ENCODE data around the gene NDUFAB1.
"Not testable (repeated sequence)": the region's sequence is repeated elsewhere in the genome, so short reads cannot be mapped to it uniquely, and the experiment has no call there.

Gene NDUFAB1

DNA sequence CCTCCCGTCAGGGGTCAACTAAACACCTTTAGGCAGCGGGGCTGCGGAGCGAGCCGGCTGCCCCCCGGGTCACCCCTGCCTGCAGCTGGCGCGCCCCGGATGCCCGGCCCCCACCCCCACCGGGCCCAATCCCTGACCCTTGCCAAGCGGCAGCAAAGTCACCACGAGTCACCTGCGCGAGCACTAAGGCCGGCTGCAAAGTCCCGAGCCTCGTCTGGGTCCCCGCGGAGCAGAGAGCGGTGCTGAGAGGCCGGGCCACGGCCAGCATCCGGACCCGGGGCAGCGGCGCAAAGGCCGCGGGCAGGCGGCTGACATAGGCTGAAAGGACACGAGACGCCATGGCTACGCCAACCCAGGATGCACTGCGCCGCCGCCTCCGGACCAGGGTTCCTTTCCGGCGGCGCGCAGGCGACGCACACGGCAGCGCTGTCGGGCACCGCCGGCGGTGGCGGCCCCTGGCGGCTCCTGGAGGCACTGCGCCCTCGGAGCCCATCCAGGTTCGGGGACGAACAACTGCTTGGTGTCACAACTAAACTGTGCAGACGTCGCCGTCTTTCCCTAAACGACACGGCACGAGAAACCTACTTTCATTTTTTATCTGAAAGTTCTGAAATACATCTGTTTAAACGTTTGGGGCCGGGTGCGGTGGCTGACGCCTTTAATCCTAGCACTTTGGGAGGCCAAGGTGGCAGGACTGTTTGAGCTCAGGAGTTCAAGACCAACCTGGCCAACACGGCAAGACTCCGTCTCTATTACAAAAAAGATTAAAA is at the start of gene NDUFAB1:
TSS of gene NDUFAB1 (minus strand) at position 366 of the 770 bp plus-strand sequence. CDS start at position 340, 26 bp downstream.
- peak; percentile 88 for DNase-seq

GRCh38 chr16:23642246-23642774 is 46.2 kb upstream of the NDUFAB1 start:
- DNase-seq: no peak

GRCh38 chr16:23640931-23641765 is 45.0 kb upstream of the NDUFAB1 start, which contains the start of the genes DCTN5 and PALB2:
DCTN5 (plus strand) TSS chr16:23641466; CDS start chr16:23641543, 77 bp downstream.
PALB2 (minus strand) TSS chr16:23641310; CDS start chr16:23641157, 153 bp downstream.
- peak; percentile 87 for DNase-seq

- DNase-seq: no peak
These were observed 44.5 kb upstream of the NDUFAB1 start for GRCh38 chr16:23640615-23640930.

DNA sequence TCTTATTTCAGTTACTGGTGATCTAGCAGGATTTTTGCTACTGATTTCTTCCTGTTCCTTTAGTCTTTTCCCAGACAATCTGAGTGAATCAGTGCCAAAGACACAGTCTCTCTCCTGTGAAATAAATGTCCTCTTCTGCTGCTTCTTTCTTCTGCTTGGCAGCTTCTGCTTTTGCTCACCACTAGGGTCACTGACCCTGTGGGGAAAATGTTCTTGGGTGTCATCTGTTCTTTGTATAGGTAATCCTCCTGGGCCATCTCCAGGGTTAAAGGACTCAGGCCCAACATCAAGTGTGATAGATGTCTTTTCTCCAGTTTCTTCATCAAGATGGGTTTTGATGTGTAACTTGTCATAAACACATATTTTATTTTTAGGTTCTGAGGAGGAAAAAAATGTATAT is 39.8 kb upstream of the NDUFAB1 start:
- DNase-seq: no peak

GRCh38 chr16:23634461-23635036 is 38.4 kb upstream of the NDUFAB1 start:
- DNase-seq: no peak

DNA sequence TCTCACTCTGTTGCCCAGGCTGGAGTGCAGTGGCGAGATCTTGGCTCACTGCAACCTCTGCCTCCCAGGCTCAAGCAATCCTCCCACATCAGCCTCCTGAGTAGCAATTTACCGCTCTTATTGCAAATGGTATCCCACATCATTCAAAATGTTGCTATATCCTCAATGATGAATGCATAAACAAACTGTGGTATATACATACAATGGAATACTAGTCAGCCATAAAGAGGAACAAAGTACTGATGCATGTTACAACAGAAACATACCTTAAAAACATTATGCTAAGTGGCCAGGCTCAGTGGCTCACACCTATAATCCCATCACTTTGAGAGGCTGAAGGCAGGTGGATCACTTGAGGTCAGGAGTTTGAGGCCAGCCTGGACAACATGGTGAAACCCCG is 35.8 kb upstream of the NDUFAB1 start:
- DNase-seq: not testable (repeated sequence)

DNA sequence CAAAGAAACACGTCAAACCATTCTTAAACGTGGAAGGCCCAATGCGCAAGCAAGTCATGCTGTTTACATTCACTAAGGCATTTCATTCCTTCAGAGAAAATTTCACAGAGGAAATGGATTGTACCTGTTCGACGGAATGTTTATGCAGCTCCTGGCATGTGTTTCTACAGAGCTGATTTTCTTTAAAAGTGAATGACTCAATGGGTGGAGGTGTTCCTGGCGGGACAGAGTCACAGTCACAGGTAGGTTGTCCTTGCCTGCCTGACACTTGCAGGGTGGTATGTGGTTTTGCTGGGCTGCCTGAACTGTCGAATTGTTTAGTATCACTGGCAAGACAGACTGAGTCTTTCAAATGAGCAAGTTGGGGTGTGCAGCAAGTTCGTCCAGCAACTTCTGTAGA is 33.4 kb upstream of the NDUFAB1 start:
- no peak for DNase-seq

GRCh38 chr16:23624092-23624491 is 28.0 kb upstream of the NDUFAB1 start:
- no peak for DNase-seq

DNA sequence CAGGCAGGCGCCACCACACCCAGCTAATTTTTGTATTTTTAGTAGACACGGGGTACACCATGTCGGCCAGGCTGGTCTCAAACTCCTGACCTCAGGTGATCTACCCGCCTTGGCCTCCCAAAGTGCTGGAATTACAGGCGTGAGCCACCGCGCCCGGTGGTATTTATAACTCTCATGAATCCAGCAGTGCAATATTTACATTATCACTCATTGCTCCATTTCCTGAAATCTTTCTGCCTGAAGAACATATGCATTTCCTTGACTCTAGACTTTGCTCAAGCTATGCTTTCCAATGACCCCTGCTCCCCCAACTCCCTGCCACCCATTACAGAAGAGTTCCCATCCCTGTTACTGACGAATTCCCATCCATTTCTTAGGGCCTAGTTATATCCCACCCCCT is 19.7 kb upstream of the NDUFAB1 start:
- DNase-seq: no peak

DNA sequence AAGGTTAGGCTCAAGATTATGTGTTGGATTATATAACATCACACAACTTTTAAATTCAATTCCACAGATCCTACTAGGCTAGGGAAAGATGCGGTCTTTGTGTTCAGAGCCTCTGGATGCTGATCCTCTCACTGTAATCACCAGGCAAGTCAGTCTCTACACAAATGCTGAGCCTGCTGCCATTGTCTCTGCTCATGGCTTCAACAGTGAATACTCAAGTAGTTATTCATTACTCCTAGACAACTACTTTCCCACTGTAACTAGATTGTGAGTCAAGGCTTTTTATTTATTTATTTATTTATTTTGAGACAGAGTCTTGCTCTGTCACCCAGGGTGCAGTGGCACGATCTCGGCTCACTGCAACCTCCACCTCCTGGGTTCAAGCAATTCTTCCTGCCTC is 15.8 kb upstream of the NDUFAB1 start:
- DNase-seq: no peak

DNA sequence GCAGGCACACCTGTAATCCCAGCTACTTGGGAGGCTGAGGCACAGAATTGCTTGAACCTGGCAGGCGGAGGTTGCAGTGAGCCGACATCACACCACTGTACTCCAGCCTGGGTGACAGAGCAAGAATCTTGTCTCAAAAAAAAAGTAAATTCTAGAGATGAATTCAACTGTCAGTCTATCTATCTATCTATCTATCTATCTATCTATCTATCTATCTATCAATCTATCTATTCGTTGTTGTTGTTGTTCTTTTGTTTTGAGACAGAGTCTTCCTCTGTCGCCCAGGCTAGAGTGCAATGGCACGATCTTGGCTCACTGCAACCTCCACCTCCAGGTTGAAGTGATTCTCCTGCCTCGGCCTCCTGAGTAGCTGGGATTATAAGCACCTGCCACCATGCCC is 14.8 kb upstream of the NDUFAB1 start:
- not testable (repeated sequence) for DNase-seq

GRCh38 chr16:23609929-23610328 is 13.8 kb upstream of the NDUFAB1 start:
- no peak for DNase-seq

DNA sequence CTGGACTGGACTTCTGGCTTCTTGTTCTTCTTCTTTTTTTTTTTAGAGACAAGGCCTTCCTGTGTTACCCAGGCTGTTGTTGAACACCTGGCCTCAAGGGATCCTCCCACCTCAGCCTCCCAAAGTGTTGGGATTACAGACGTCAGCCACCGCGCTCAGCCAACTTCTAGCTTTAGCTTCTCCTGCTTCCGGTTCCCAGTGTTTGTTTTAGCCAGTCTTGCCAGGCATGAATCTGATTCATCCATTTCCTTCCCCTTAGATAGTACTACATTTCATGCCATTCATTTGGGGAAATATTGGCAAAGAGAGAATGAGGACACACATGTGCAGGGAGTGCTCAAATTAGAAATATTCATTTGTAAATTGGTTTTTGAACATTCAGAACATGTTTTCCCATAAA is 12.1 kb upstream of the NDUFAB1 start:
- no peak for DNase-seq

DNA sequence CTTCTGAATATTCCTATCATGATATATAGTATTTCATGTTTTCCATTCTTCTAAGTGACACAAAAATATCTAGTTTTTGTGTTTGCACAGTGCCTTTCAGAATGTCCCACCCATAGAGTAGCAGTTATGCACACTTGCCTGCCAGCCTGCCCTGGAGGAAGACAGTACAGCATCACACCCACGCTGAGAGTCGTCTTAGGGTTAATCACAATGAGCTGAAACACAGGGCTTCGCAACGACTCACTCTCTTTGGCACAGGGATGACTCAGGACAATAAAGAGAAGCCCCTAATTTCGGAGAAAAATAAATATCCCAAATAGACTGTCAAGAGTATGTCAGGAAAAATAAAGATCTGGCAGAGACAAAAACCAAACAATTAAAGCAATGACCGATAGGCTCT is 11.6 kb upstream of the NDUFAB1 start:
- no peak for DNase-seq

DNA sequence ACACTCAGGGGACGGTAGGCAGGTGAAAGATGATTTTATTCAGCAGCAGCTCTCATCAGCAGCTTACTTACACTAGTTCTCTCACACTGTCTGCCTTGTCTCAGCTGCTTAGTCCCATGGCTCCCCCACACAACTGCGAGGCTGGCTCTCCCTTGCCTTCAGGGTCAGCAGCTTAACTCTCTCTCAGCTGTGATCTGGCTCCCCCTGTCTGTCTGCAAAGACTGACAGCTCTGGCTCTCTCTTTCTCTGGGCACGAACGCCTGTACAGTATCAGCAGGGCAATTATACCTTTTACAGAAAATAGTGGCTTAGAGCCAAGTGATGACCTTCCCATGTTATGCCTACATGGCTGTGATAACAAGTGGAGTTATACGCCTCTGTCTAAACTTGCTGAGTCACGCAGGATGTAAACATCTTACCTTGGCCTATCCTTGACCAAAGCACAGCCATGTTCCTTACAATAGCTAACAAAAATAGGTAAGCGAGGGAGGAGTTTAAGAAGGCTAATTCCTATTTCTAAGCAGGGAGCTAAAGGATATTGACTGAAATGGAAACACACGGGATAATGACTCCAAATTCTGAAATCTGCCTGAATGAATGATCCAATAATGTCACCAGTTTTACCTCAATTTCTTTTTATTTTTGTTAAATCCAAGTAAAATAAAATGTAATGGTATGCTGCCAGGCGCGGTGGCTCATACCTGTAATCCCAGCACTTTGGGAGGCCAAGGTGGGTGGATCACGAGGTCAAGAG is 1.1 kb upstream of the NDUFAB1 start:
- peak; percentile 11 for DNase-seq

DNA sequence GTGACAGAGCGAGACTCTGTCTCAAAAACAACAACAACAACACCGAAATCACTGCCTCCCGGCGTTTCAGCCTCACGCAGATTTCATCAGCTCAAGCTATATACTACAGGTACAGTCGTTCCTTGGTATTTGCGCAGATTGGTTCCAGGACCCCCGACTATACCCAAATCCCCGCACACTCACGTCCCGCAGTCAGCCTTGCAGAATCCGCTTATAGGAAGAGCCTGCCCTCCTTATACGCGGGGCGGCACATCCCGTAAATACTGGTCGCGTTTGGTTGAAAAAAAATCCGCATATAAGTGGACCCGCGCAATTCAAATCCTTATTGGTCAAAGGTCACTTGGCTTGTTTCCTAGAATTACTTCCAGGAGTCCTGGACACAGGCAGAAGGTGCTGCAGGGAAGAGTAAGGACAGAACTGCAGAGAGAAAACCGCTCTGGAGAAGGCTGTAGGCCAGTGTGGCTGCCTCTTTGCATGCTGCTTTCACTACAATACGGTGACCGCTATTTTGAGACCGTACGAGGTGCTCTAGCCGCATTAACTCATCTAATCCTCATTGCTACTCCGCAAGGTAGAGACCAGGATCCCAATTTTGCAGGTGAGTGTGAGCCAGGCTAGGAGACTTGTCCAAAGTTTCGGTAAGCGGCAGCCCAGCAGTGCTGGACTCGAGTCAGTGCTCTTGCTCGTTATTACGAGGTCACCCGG is 718 bp downstream of the NDUFAB1 start:
- DNase-seq: no peak

- no peak for DNase-seq
These were observed 1.9 kb downstream of the NDUFAB1 start for GRCh38 chr16:23594186-23594585.

DNA sequence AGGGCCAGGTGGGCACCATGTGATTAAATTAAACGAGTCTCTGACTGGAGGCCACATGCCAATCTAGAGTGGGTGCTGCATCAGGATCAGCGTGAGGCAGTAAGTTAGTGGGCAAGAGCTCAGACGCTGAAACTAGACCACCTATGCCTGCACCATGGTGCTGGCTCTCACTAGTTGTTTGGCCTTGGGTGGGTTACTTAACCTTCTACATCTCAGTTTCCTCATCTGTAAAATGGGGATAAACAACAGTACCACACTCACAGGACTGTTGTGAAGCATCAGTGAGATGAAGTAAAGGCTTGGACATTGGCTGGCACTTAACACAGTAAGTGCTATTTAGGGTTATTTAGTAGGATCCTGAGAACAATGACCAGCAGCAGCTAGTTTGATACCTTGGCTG is 5.9 kb downstream of the NDUFAB1 start:
- no peak for DNase-seq

DNA sequence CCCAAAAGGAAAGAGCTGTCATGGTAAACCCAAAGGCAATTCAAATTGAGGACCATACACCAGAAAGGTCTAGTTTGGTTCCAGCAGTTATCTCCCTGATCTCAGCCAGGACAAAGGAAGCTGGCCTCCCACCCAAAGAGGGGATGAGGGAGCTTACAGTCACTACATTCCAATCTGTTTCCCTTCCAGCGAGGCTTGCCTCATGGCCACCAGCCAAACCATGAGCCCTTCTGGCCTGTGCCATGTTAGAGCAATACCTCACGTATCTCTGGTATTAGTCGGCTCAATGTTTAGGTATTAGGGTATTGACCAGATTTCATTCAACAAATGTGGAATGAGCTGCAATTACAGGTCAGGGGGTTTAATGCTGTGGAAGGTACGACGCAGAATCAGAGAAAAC is 8.4 kb downstream of the NDUFAB1 start:
- DNase-seq: no peak

DNA sequence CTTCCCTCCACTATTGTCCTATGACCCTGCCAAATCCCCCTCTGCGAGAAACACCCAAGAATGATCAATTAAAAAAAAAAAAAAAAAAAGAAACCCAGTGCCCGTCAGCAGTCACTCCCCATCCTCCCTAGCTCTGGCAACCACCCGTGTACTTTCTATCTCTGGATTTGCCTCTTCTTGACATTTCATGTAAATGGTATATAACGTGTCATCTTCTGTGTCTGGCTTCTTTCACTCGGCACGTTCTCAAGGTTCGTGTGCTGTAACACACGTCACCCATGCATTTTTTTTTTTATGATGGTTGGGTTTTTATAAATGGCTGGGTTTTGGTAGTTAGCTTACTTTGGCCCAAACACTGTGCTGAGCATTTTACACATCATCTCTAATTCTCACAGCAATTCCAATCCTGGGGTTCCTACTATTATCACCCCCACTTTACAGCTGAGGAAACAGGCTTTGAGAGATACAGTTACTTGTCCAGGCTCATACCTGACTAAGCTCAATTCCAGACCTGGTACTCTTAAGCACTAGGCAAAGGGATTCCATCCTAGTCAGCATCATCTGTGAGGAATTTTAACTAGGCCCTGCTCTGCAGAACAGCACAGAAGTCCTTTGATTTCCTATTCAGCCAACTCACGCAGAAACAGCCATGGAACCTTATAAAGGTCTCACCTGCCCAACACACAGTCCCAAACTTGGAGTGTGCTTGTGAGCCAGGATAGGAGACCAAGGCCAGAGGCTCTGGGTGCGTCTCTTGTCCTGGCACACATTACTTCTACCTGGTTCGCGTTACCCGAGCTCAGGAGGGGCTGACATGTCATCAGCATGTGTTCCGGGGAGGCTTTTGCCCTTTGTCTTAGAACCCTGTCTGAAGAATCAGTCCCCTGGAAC is 11.7 kb downstream of the NDUFAB1 start:
- no peak for DNase-seq

Measured in CD4-positive, alpha-beta T cell treated with Interleukin-4 for 4 hours (primary cell).